ENCODE data around the gene SLC27A2. TPM values are rescaled to one million over a fixed set of nuclear protein-coding genes. Genes with fewer than 3 reads are reported as not detected.

SLC27A2 gene
- total RNA-seq, 2 donors from 2014 or later = not detected

GRCh38 chr15:50192926-50193620 is 11.1 kb downstream of the SLC27A2 start:
- H3K27me3 ChIP-seq = no peaks in the 10 kb centered on the region
- DNase-seq (ENCODE audit: low spot score) = no peak
- H3K4me3 ChIP-seq = no peak overlapping the region
- no peak for TF ChIP-seq CTCF (IDR thresholded peaks at IDR 0.05)
- H3K36me3 ChIP-seq = no peaks in the 10 kb centered on the region
- no peaks in the 10 kb centered on the region for H3K9me3 ChIP-seq
- no peak overlapping the region for H3K27ac ChIP-seq
- no peaks in the 10 kb centered on the region for H3K4me1 ChIP-seq

DNA sequence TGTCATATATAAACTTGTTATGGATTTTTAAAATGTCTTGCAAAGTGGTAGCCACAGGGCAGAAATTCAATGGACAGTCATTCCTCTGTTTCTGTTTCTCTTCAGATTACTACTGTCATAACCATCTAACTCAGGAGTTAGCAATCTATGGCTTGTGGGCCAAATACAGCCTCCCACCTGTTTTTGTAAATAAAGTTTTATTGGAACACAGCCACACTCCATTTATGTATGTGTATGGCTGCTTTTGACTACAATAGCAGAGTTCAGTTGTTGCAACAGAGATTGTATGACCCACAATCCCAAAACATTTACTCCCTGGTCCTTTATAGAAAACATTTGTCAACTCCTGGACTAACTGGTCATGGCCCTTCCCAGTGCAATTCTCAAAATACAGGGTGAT is 20.0 kb downstream of the SLC27A2 start:
- Histone ChIP-seq H3K36me3 (no peaks in the 10 kb centered on the region), H3K27me3 (no peaks in the 10 kb centered on the region), H3K27ac (no peak overlapping the region), H3K4me3 (no peak overlapping the region), H3K9me3 (no peaks in the 10 kb centered on the region), H3K4me1 (no peaks in the 10 kb centered on the region)
- no peak for DNase-seq (ENCODE audit: low spot score)
- TF ChIP-seq CTCF (IDR thresholded peaks at IDR 0.05) = no peak

- H3K4me1 ChIP-seq = no peaks in the 10 kb centered on the region
- no peak for TF ChIP-seq CTCF (IDR thresholded peaks at IDR 0.05)
- no peak overlapping the region for H3K4me3 ChIP-seq
- H3K9me3 ChIP-seq = no peaks in the 10 kb centered on the region
- H3K27ac ChIP-seq = no peak overlapping the region
- no peak for DNase-seq (ENCODE audit: low spot score)
- no peaks in the 10 kb centered on the region for H3K27me3 ChIP-seq
- no peaks in the 10 kb centered on the region for H3K36me3 ChIP-seq
Observed at GRCh38 chr15:50206020-50206419, 24.0 kb downstream of the SLC27A2 start.

GRCh38 chr15:50209809-50210208 is 27.8 kb downstream of the SLC27A2 start:
- no peak for DNase-seq (ENCODE audit: low spot score)
- Histone ChIP-seq H3K27me3 (no peaks in the 10 kb centered on the region), H3K4me1 (no peaks in the 10 kb centered on the region), H3K27ac (no peak overlapping the region), H3K9me3 (peaks cover 0 to 10% of the 10 kb centered on the region in 2 donors), H3K4me3 (no peak overlapping the region), H3K36me3 (no peaks in the 10 kb centered on the region)
- no peak for TF ChIP-seq CTCF (IDR thresholded peaks at IDR 0.05)

GRCh38 chr15:50210462-50211157 is 28.6 kb downstream of the SLC27A2 start:
- peaks cover 0 to 10% of the 10 kb centered on the region in 2 donors for H3K9me3 ChIP-seq
- no peaks in the 10 kb centered on the region for H3K27me3 ChIP-seq
- no peak for DNase-seq (ENCODE audit: low spot score)
- H3K36me3 ChIP-seq = no peaks in the 10 kb centered on the region
- no peaks in the 10 kb centered on the region for H3K4me1 ChIP-seq
- no peak for TF ChIP-seq CTCF (IDR thresholded peaks at IDR 0.05)
- H3K27ac ChIP-seq = no peak overlapping the region
- no peak overlapping the region for H3K4me3 ChIP-seq

Measured in right atrium auricular region (tissue), 2 donors.